ENCODE data around the gene SUPT6H. TPM values are rescaled to one million over a fixed set of nuclear protein-coding genes. Genes with fewer than 3 reads are reported as not detected.
"Not testable (repeated sequence)": the region's sequence is repeated elsewhere in the genome, so short reads cannot be mapped to it uniquely, and the experiment has no call there.

SUPT6H gene
- total RNA-seq, 2 experiments from 2014 or later: 77.0 to 77.9 TPM

- Mint-ChIP-seq H3K27me3 (peaks cover 4% of the 10 kb centered on the region), H3K4me3 (peak within 1 kb of the TSS; percentile 100), H3K27ac (peak within 1 kb of the TSS; percentile 99), H3K9me3 (no peaks in the 10 kb centered on the region), H3K36me3 (peaks cover 45% of the 10 kb centered on the region), H3K4me1 (peaks cover 46% of the 10 kb centered on the region)
- DNase-seq: peak; percentile 85
Observed at GRCh38 chr17:28726226-28726626, 64.2 kb downstream of the SUPT6H start, which contains the start of gene TLCD1. Gene TLCD1 (minus strand): TSS chr17:28726233. CDS start chr17:28726097, 136 bp downstream.

GRCh38 chr17:28726627-28727491, 64.9 kb downstream of the SUPT6H start:
- Mint-ChIP-seq H3K4me1 (peaks cover 46% of the 10 kb centered on the region), H3K36me3 (peaks cover 39% of the 10 kb centered on the region), H3K27ac (peak overlapping the region; percentile 99), H3K27me3 (peaks cover 4% of the 10 kb centered on the region), H3K9me3 (no peaks in the 10 kb centered on the region), H3K4me3 (peak overlapping the region; percentile 100)
- peak; percentile 94 for DNase-seq

- Mint-ChIP-seq H3K27ac (peak within 1 kb of the TSS; percentile 99), H3K4me1 (peaks cover 37% of the 10 kb centered on the region), H3K27me3 (peaks cover 4% of the 10 kb centered on the region), H3K4me3 (peak within 1 kb of the TSS; percentile 100), H3K36me3 (peaks cover 23% of the 10 kb centered on the region), H3K9me3 (no peaks in the 10 kb centered on the region)
- DNase-seq: peak; percentile 97
Observed at GRCh38 chr17:28728364-28729200, 66.6 kb downstream of the SUPT6H start, which contains the start of gene NEK8. Gene NEK8 (plus strand): TSS chr17:28728788. CDS start chr17:28728814, 26 bp downstream.

GRCh38 chr17:28729950-28730330, 67.9 kb downstream of the SUPT6H start:
- Mint-ChIP-seq H3K9me3 (no peaks in the 10 kb centered on the region), H3K4me3 (no peak overlapping the region), H3K27me3 (peaks cover 4% of the 10 kb centered on the region), H3K36me3 (peaks cover 13% of the 10 kb centered on the region), H3K27ac (peak overlapping the region; percentile 53), H3K4me1 (peaks cover 29% of the 10 kb centered on the region)
- no peak for DNase-seq

GRCh38 chr17:28733346-28733745, 71.3 kb downstream of the SUPT6H start:
- H3K4me1 Mint-ChIP-seq: peaks cover 23% of the 10 kb centered on the region
- no peak overlapping the region for H3K27ac Mint-ChIP-seq
- H3K36me3 Mint-ChIP-seq: peaks cover 28% of the 10 kb centered on the region
- H3K9me3 Mint-ChIP-seq: no peaks in the 10 kb centered on the region
- DNase-seq: no peak
- no peaks in the 10 kb centered on the region for H3K27me3 Mint-ChIP-seq
- no peak overlapping the region for H3K4me3 Mint-ChIP-seq

- DNase-seq: no peak
- Mint-ChIP-seq H3K9me3 (peaks cover 2% of the 10 kb centered on the region), H3K36me3 (peaks cover 41% of the 10 kb centered on the region), H3K4me3 (no peak overlapping the region), H3K4me1 (peaks cover 27% of the 10 kb centered on the region), H3K27ac (no peak overlapping the region), H3K27me3 (no peaks in the 10 kb centered on the region)
Observed at GRCh38 chr17:28734712-28735241, 72.8 kb downstream of the SUPT6H start.

GRCh38 chr17:28735242-28735722, 73.3 kb downstream of the SUPT6H start:
- Mint-ChIP-seq H3K9me3 (peaks cover 3% of the 10 kb centered on the region), H3K4me3 (no peak overlapping the region), H3K27me3 (no peaks in the 10 kb centered on the region), H3K4me1 (peaks cover 27% of the 10 kb centered on the region), H3K27ac (no peak overlapping the region), H3K36me3 (peaks cover 46% of the 10 kb centered on the region)
- DNase-seq: no peak

GRCh38 chr17:28735913-28736769, 74.1 kb downstream of the SUPT6H start:
- H3K27ac Mint-ChIP-seq, H3K4me3 Mint-ChIP-seq, DNase-seq, H3K9me3 Mint-ChIP-seq, H3K27me3 Mint-ChIP-seq: not testable (repeated sequence)
- peaks cover 55% of the 10 kb centered on the region for H3K36me3 Mint-ChIP-seq
- peaks cover 32% of the 10 kb centered on the region for H3K4me1 Mint-ChIP-seq

GRCh38 chr17:28737316-28737715, 75.3 kb downstream of the SUPT6H start:
- H3K27ac Mint-ChIP-seq: no peak overlapping the region
- no peaks in the 10 kb centered on the region for H3K27me3 Mint-ChIP-seq
- no peak overlapping the region for H3K4me3 Mint-ChIP-seq
- no peak for DNase-seq
- peaks cover 42% of the 10 kb centered on the region for H3K4me1 Mint-ChIP-seq
- H3K9me3 Mint-ChIP-seq: peaks cover 4% of the 10 kb centered on the region
- peaks cover 64% of the 10 kb centered on the region for H3K36me3 Mint-ChIP-seq

GRCh38 chr17:28737770-28738679, 76.0 kb downstream of the SUPT6H start:
- DNase-seq: no peak
- Mint-ChIP-seq H3K4me1 (peaks cover 40% of the 10 kb centered on the region), H3K4me3 (peak overlapping the region; percentile 53), H3K27ac (peak overlapping the region; percentile 81), H3K9me3 (peaks cover 4% of the 10 kb centered on the region), H3K27me3 (no peaks in the 10 kb centered on the region), H3K36me3 (peaks cover 64% of the 10 kb centered on the region)

GRCh38 chr17:28738680-28739384, 76.8 kb downstream of the SUPT6H start:
- H3K9me3 Mint-ChIP-seq: peaks cover 4% of the 10 kb centered on the region
- peak overlapping the region; percentile 69 for H3K4me3 Mint-ChIP-seq
- peak overlapping the region; percentile 81 for H3K27ac Mint-ChIP-seq
- peak; percentile 77 for DNase-seq
- H3K36me3 Mint-ChIP-seq: peaks cover 64% of the 10 kb centered on the region
- no peaks in the 10 kb centered on the region for H3K27me3 Mint-ChIP-seq
- H3K4me1 Mint-ChIP-seq: peaks cover 35% of the 10 kb centered on the region

GRCh38 chr17:28740406-28741357, 78.7 kb downstream of the SUPT6H start:
- Mint-ChIP-seq H3K27ac (peak overlapping the region; percentile 54), H3K4me1 (peaks cover 33% of the 10 kb centered on the region)
- DNase-seq: no peak

More at GRCh38 chr17:28740406-28741357, 78.7 kb downstream of the SUPT6H start:
- no peaks in the 10 kb centered on the region for H3K27me3 Mint-ChIP-seq
- peaks cover 67% of the 10 kb centered on the region for H3K36me3 Mint-ChIP-seq
- peaks cover 4% of the 10 kb centered on the region for H3K9me3 Mint-ChIP-seq
- no peak overlapping the region for H3K4me3 Mint-ChIP-seq

All from activated naive CD8-positive, alpha-beta T cell treated with anti-CD3 and anti-CD28 coated beads for 36 hours (primary cell).